Measurements from ENCODE around the gene PIAS1.
"Not testable (repeated sequence)": the region's sequence is repeated elsewhere in the genome, so short reads cannot be mapped to it uniquely, and the experiment has no call there.

PIAS1 gene

GRCh38 chr15:68213991-68214837, 160.1 kb downstream of the PIAS1 start:
- DNase-seq (ENCODE audit: low read depth, low spot score), result no peak
- Histone ChIP-seq H3K27me3 (ENCODE audit: control insufficient read depth, insufficient read depth, low read length) (no peaks in the 10 kb centered on the region), H3K9me3 (ENCODE audit: control insufficient read depth, insufficient read depth, low read length) (no peaks in the 10 kb centered on the region), H3K4me1 (ENCODE audit: control insufficient read depth, insufficient read depth, low read length) (peaks cover 4% of the 10 kb centered on the region), H3K4me3 (ENCODE audit: low read length) (no peak overlapping the region), H3K36me3 (ENCODE audit: control insufficient read depth, insufficient read depth, low read length) (peaks cover 9% of the 10 kb centered on the region), H3K27ac (ENCODE audit: low read length) (no peak overlapping the region)
- WGBS (ENCODE audit: insufficient coverage, insufficient read length), result no CpG with 5 or more reads among the region's 17 CpGs

- Histone ChIP-seq H3K4me1 (ENCODE audit: control insufficient read depth, insufficient read depth, low read length) (peaks cover 4% of the 10 kb centered on the region), H3K27me3 (ENCODE audit: control insufficient read depth, insufficient read depth, low read length) (no peaks in the 10 kb centered on the region), H3K36me3 (ENCODE audit: control insufficient read depth, insufficient read depth, low read length) (peaks cover 12% of the 10 kb centered on the region), H3K4me3 (ENCODE audit: low read length) (no peak overlapping the region), H3K9me3 (ENCODE audit: control insufficient read depth, insufficient read depth, low read length) (no peaks in the 10 kb centered on the region), H3K27ac (ENCODE audit: low read length) (no peak overlapping the region)
- no peak for DNase-seq (ENCODE audit: low read depth, low spot score)
- no CpG with 5 or more reads among the region's 6 CpGs for WGBS (ENCODE audit: insufficient coverage, insufficient read length)
Observed at GRCh38 chr15:68214838-68215254, 160.7 kb downstream of the PIAS1 start.

DNA sequence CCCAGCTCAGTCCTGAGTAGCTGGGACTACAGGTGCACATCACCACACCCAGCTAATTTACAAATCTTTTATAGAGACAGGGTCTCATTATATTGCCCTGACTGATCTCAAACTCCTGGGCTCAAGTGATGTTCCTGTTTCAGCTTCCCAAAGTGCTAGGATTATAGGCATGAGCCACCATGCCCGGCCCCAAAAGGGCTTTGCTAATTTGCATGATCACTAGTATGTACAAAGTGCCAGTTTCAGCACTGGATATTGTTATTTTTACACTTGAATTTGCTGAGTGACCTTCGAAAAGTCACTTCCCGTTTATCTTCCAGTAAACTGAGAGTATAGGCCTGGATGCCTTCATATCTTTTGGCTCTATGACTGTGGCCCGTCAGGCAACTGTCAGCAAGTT, 163.2 kb downstream of the PIAS1 start:
- no peak for DNase-seq (ENCODE audit: low read depth, low spot score)
- H3K27me3 ChIP-seq (ENCODE audit: control insufficient read depth, insufficient read depth, low read length), result no peaks in the 10 kb centered on the region
- H3K4me1 ChIP-seq (ENCODE audit: control insufficient read depth, insufficient read depth, low read length), result no peaks in the 10 kb centered on the region
- no peak overlapping the region for H3K27ac ChIP-seq (ENCODE audit: low read length)
- no peak overlapping the region for H3K4me3 ChIP-seq (ENCODE audit: low read length)
- no CpG with 5 or more reads among the region's 4 CpGs for WGBS (ENCODE audit: insufficient coverage, insufficient read length)
- peaks cover 12% of the 10 kb centered on the region for H3K36me3 ChIP-seq (ENCODE audit: control insufficient read depth, insufficient read depth, low read length)
- H3K9me3 ChIP-seq (ENCODE audit: control insufficient read depth, insufficient read depth, low read length), result no peaks in the 10 kb centered on the region

DNA sequence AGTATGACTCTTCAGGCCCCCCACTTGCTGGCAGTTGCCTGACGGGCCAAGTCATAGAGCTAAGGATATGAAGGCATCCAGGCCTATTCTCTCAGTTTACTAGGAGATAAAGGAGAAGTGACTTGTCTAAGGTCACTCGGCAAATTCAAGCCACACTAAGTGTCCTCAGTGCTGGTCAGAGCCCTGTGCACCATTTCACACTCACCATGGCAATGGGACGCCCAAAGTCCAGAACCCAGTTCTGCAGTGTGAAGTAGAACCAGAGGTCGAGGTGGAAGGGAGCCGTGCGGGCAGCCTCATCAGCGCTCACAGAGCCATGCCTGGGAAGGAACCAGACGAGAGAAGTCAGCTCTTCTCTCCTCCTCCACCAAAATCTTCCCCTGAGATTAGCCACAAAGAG, 164.2 kb downstream of the PIAS1 start:
- no peak for DNase-seq (ENCODE audit: low read depth, low spot score)
- H3K9me3 ChIP-seq (ENCODE audit: control insufficient read depth, insufficient read depth, low read length), result no peaks in the 10 kb centered on the region; the same call in 1 of the 2 replicates
- no peak overlapping the region for H3K27ac ChIP-seq (ENCODE audit: low read length)
- H3K4me3 ChIP-seq (ENCODE audit: low read length), result no peak overlapping the region
- peaks cover 12% of the 10 kb centered on the region for H3K36me3 ChIP-seq (ENCODE audit: control insufficient read depth, insufficient read depth, low read length)
- no peaks in the 10 kb centered on the region for H3K4me1 ChIP-seq (ENCODE audit: control insufficient read depth, insufficient read depth, low read length)
- no CpG with 5 or more reads among the region's 8 CpGs for WGBS (ENCODE audit: insufficient coverage, insufficient read length)
- H3K27me3 ChIP-seq (ENCODE audit: control insufficient read depth, insufficient read depth, low read length), result no peaks in the 10 kb centered on the region

DNA sequence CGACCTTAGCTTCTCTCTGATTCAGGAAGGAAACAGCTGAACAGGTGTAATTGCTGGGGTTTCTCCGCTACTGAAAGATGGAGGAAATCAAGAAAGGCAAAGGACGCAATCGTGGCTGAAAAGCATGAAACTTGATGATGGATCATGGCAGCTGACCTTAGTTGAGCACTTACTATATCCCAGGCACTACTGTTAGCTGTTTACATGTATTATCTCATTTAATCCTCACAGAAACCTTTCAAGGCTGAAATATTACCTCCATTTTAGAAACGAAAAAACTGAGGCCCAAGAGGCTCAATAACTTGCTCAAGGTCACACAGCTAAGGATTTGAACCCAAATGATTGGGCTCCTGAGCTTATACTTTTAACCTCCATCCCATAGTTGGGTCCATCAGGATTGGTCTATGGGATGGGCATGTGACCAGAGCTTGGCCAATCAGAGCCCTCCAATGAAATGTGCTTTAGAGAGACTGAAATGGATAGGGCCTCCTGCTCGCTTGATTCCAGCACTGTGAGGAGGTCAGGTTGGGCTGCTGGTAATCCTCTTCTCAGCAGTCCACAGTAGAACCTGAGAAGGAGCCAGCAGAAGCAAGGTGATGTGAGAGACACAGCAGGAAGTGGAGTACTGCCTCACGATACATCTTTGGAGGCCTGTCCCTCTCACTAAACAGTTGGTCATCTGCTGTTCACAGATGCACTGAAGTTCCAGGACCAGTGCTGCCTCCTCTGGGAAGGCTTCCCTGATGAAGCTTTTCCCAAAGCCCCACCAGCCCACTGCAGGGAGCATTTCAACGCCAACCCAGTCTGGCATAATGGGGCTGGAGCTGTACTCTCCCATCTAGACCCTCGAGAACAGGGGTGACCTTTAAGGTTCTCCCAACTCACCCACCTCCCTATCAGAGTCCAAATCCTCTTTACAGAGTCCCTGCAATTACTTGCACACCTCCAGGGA, 165.0 kb downstream of the PIAS1 start:
- Histone ChIP-seq H3K4me3 (ENCODE audit: low read length) (no peak overlapping the region), H3K36me3 (ENCODE audit: control insufficient read depth, insufficient read depth, low read length) (peaks cover 9% of the 10 kb centered on the region), H3K9me3 (ENCODE audit: control insufficient read depth, insufficient read depth, low read length) (no peaks in the 10 kb centered on the region; the same call in 1 of the 2 replicates), H3K27me3 (ENCODE audit: control insufficient read depth, insufficient read depth, low read length) (no peaks in the 10 kb centered on the region), H3K27ac (ENCODE audit: low read length) (no peak overlapping the region), H3K4me1 (ENCODE audit: control insufficient read depth, insufficient read depth, low read length) (no peaks in the 10 kb centered on the region)
- DNase-seq (ENCODE audit: low read depth, low spot score), result no peak
- WGBS (ENCODE audit: insufficient coverage, insufficient read length), result no CpG with 5 or more reads among the region's 9 CpGs

DNA sequence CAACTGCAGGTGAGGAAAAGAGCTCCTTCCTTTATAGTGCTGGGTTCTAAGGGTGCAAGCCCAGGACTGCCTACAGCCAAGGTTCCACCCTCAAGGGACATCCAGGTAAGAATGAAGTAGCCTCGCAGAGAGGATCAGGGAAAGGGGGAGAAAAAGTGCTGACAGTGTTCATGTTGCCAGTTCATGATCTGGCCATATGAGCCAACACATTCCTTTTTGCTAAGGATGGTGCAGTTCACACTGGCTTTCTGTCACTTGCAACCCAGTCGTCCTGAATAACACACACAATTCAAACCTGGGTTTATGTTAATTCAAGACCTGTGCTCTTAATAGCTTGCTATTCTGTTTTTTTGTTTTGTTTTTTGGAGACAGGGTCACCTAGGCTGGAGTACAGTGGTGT, 166.4 kb downstream of the PIAS1 start:
- H3K4me1 ChIP-seq (ENCODE audit: control insufficient read depth, insufficient read depth, low read length), result no peaks in the 10 kb centered on the region
- H3K9me3 ChIP-seq (ENCODE audit: control insufficient read depth, insufficient read depth, low read length), result no peaks in the 10 kb centered on the region; the same call in 1 of the 2 replicates
- no peak overlapping the region for H3K4me3 ChIP-seq (ENCODE audit: low read length)
- H3K27me3 ChIP-seq (ENCODE audit: control insufficient read depth, insufficient read depth, low read length), result no peaks in the 10 kb centered on the region
- DNase-seq (ENCODE audit: low read depth, low spot score), result no peak
- WGBS (ENCODE audit: insufficient coverage, insufficient read length), result no CpG with 5 or more reads among the region's 2 CpGs
- H3K36me3 ChIP-seq (ENCODE audit: control insufficient read depth, insufficient read depth, low read length), result peaks cover 9% of the 10 kb centered on the region
- H3K27ac ChIP-seq (ENCODE audit: low read length), result no peak overlapping the region

GRCh38 chr15:68220967-68221366, 166.9 kb downstream of the PIAS1 start:
- no peak overlapping the region for H3K4me3 ChIP-seq (ENCODE audit: low read length)
- H3K9me3 ChIP-seq (ENCODE audit: control insufficient read depth, insufficient read depth, low read length), result no peaks in the 10 kb centered on the region; the same call in 1 of the 2 replicates
- WGBS (ENCODE audit: insufficient coverage, insufficient read length), result no CpG with 5 or more reads among the region's 6 CpGs
- no peaks in the 10 kb centered on the region for H3K27me3 ChIP-seq (ENCODE audit: control insufficient read depth, insufficient read depth, low read length)
- no peak for DNase-seq (ENCODE audit: low read depth, low spot score)
- H3K27ac ChIP-seq (ENCODE audit: low read length), result no peak overlapping the region
- peaks cover 9% of the 10 kb centered on the region for H3K36me3 ChIP-seq (ENCODE audit: control insufficient read depth, insufficient read depth, low read length)
- H3K4me1 ChIP-seq (ENCODE audit: control insufficient read depth, insufficient read depth, low read length), result no peaks in the 10 kb centered on the region

- not testable (repeated sequence) for H3K4me3 ChIP-seq (ENCODE audit: low read length); H3K27ac ChIP-seq (ENCODE audit: low read length); DNase-seq (ENCODE audit: low read depth, low spot score); H3K27me3 ChIP-seq (ENCODE audit: control insufficient read depth, insufficient read depth, low read length); H3K36me3 ChIP-seq (ENCODE audit: control insufficient read depth, insufficient read depth, low read length); H3K9me3 ChIP-seq (ENCODE audit: control insufficient read depth, insufficient read depth, low read length); H3K4me1 ChIP-seq (ENCODE audit: control insufficient read depth, insufficient read depth, low read length)
- WGBS (ENCODE audit: insufficient coverage, insufficient read length), result no CpG with 5 or more reads among the region's 55 CpGs
Observed at GRCh38 chr15:68221530-68222431, 167.7 kb downstream of the PIAS1 start.

GRCh38 chr15:68222432-68222743, 168.3 kb downstream of the PIAS1 start:
- not testable (repeated sequence) for H3K27me3 ChIP-seq (ENCODE audit: control insufficient read depth, insufficient read depth, low read length); H3K27ac ChIP-seq (ENCODE audit: low read length); H3K4me3 ChIP-seq (ENCODE audit: low read length); H3K36me3 ChIP-seq (ENCODE audit: control insufficient read depth, insufficient read depth, low read length); H3K9me3 ChIP-seq (ENCODE audit: control insufficient read depth, insufficient read depth, low read length); DNase-seq (ENCODE audit: low read depth, low spot score); H3K4me1 ChIP-seq (ENCODE audit: control insufficient read depth, insufficient read depth, low read length)
- WGBS (ENCODE audit: insufficient coverage, insufficient read length), result no CpG with 5 or more reads among the region's 18 CpGs

- Histone ChIP-seq H3K4me1 (ENCODE audit: control insufficient read depth, insufficient read depth, low read length) (no peaks in the 10 kb centered on the region), H3K9me3 (ENCODE audit: control insufficient read depth, insufficient read depth, low read length) (no peaks in the 10 kb centered on the region; the same call in 1 of the 2 replicates), H3K36me3 (ENCODE audit: control insufficient read depth, insufficient read depth, low read length) (peaks cover 9% of the 10 kb centered on the region), H3K4me3 (ENCODE audit: low read length) (no peak overlapping the region), H3K27me3 (ENCODE audit: control insufficient read depth, insufficient read depth, low read length) (no peaks in the 10 kb centered on the region), H3K27ac (ENCODE audit: low read length) (no peak overlapping the region)
- DNase-seq (ENCODE audit: low read depth, low spot score), result no peak
- WGBS (ENCODE audit: insufficient coverage, insufficient read length), result no CpG with 5 or more reads among the region's 6 CpGs
Observed at GRCh38 chr15:68223171-68223570, 169.1 kb downstream of the PIAS1 start.
